ENCODE data around the gene NGF. TPM values are rescaled to one million over a fixed set of nuclear protein-coding genes. Genes with fewer than 3 reads are reported as not detected.

Gene NGF
- total RNA-seq, 3 donors from 2014 or later (not counting 1 experiment from before 2014, with no cell fraction given) = not detected

DNA sequence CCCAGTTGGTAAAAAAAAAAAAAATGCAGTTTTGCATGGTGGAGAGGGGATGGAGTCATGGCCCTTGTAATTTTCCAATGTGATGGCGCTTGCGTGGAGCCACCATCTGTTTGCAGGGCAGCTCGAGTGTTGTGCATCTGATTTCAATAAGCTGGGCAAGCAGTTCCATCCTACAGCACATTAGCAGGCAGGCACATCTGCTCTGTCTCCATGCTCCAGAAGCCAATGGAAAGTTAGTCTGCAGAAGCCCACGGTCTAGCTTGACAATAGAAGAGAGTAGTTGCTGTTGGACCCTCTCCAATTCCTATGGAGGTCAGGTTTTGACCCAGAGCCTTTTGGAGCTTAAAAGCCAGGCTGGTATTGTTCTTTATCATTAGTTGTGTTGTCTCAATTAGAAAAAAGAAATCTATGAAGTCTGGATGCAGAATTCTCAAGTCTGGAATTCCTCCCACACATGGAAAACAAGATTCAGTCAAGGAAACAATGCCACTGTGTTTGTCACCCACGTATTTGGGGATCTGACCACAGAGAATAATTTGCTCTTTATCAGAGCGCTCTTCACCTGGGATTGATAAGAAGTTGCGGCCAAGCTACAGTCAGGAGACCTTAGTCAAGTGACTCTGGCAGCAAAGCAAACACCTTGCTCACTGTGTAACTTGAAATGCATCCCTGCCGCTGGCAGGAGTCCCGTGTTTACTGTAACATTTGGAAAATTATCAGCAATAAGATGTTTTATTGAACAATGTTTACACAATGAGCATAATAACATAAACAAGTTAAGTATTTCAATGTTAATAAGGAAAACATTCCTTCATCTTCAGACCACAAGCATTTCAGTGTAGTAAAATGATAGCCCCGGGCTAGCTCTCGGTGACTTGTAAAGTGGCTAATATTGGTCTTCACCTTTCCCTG is 20.7 kb downstream of the NGF start:
- Mint-ChIP-seq H3K27ac (no peak overlapping the region), H3K4me1 (no peaks in the 10 kb centered on the region), H3K27me3 (ENCODE audit: low read depth in 2 of 2) (peaks cover 0 to 13% of the 10 kb centered on the region in 2 donors), H3K9me3 (no peaks in the 10 kb centered on the region), H3K36me3 (no peaks in the 10 kb centered on the region), H3K4me3 (no peak overlapping the region)
- Histone ChIP-seq H3K36me3 (ENCODE audit: control insufficient read depth, insufficient read depth, low read length) (no peaks in the 10 kb centered on the region), H3K27me3 (ENCODE audit: control insufficient read depth, insufficient read depth, low read length) (no peaks in the 10 kb centered on the region), H3K4me3 (ENCODE audit: low read length) (no peak overlapping the region), H3K27ac (ENCODE audit: low read length) (no peak overlapping the region), H3K4me1 (ENCODE audit: control insufficient read depth, insufficient read depth, low read length) (no peaks in the 10 kb centered on the region), H3K9me3 (ENCODE audit: control insufficient read depth, insufficient read depth, low read length) (no peaks in the 10 kb centered on the region)
- WGBS (ENCODE audit: insufficient coverage) = 87% methylated on average over 11 of the region's 11 CpGs
- intact Hi-C loops (cut with micrococcal nuclease) = no loop called here
- ATAC-seq = no peak
- no peak for TF ChIP-seq CTCF (IDR thresholded peaks at IDR 0.05)
- DNase-seq = no peak

DNA sequence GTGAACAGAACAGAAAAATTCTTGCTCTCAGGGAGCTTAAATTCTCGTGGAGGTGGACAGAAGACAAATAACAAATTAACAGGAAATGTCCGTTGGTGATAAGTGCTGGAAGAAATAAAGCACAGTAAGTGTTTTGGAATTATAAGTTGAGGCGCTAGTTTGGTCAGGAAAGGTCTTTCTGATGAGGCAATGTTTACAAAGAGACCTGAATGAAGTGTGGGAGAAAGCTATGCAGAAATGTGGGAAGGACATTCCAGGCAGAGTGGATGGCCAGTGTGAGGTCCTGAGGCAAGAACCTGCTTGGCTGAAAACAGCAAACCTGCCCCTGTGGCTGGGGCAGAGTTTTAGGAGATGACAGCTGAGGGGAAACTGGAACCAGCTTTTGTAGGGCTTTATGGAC is 23.3 kb downstream of the NGF start:
- H3K4me1 Mint-ChIP-seq = no peaks in the 10 kb centered on the region
- no peaks in the 10 kb centered on the region for H3K9me3 ChIP-seq (ENCODE audit: control insufficient read depth, insufficient read depth, low read length)
- no peak for ATAC-seq
- 69% methylated on average over 3 of the region's 3 CpGs for WGBS (ENCODE audit: insufficient coverage)
- no peak for DNase-seq
- H3K9me3 Mint-ChIP-seq = no peaks in the 10 kb centered on the region
- intact Hi-C loops (cut with micrococcal nuclease) = no loop called here
- TF ChIP-seq CTCF (IDR thresholded peaks at IDR 0.05) = no peak
- no peaks in the 10 kb centered on the region for H3K27me3 ChIP-seq (ENCODE audit: control insufficient read depth, insufficient read depth, low read length)
- no peaks in the 10 kb centered on the region for H3K36me3 Mint-ChIP-seq
- no peak overlapping the region for H3K27ac ChIP-seq (ENCODE audit: low read length)
- no peaks in the 10 kb centered on the region for H3K4me1 ChIP-seq (ENCODE audit: control insufficient read depth, insufficient read depth, low read length)
- H3K36me3 ChIP-seq (ENCODE audit: control insufficient read depth, insufficient read depth, low read length) = no peaks in the 10 kb centered on the region
- H3K4me3 ChIP-seq (ENCODE audit: low read length) = no peak overlapping the region
- H3K27me3 Mint-ChIP-seq (ENCODE audit: low read depth in 2 of 2) = peaks cover 0 to 13% of the 10 kb centered on the region in 2 donors
- no peak overlapping the region for H3K4me3 Mint-ChIP-seq
- no peak overlapping the region for H3K27ac Mint-ChIP-seq

- DNase-seq (no peak), ATAC-seq (no peak)
- intact Hi-C loops (cut with micrococcal nuclease) = no loop called here
Observed at GRCh38 chr1:115314092-115314491, 24.0 kb downstream of the NGF start.

More at GRCh38 chr1:115314092-115314491, 24.0 kb downstream of the NGF start:
- TF ChIP-seq CTCF (IDR thresholded peaks at IDR 0.05) = no peak
- Histone ChIP-seq H3K4me1 (ENCODE audit: control insufficient read depth, insufficient read depth, low read length) (no peaks in the 10 kb centered on the region), H3K36me3 (ENCODE audit: control insufficient read depth, insufficient read depth, low read length) (no peaks in the 10 kb centered on the region), H3K27me3 (ENCODE audit: control insufficient read depth, insufficient read depth, low read length) (no peaks in the 10 kb centered on the region), H3K9me3 (ENCODE audit: control insufficient read depth, insufficient read depth, low read length) (no peaks in the 10 kb centered on the region), H3K27ac (ENCODE audit: low read length) (no peak overlapping the region), H3K4me3 (ENCODE audit: low read length) (no peak overlapping the region)
- H3K36me3 Mint-ChIP-seq = no peaks in the 10 kb centered on the region
- no peaks in the 10 kb centered on the region for H3K4me1 Mint-ChIP-seq
- no peak overlapping the region for H3K4me3 Mint-ChIP-seq
- peaks cover 0 to 13% of the 10 kb centered on the region in 2 donors for H3K27me3 Mint-ChIP-seq (ENCODE audit: low read depth in 2 of 2)
- H3K27ac Mint-ChIP-seq = no peak overlapping the region
- 70% methylated on average over 3 of the region's 4 CpGs for WGBS (ENCODE audit: insufficient coverage)
- no peaks in the 10 kb centered on the region for H3K9me3 Mint-ChIP-seq
